ENCODE results near the gene UNC5C.

DNA sequence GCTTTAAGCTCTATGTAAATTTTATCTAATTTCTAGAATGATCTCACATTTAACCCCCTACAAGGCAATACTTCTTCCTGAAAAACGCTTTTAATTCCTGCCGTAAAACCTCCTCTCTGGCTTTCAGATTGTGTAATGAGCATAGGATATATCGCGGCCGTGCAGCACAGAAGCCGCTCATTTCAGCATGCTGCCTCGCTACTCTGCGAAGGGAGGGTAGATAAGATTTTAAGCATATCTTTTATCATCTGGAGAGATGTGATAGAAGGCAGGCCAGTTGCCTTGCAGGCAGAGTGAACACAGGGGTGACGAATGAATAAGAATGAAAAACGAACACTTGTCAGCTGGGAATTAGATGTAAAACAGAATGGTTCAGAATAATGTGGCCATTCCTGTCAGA lies 265.5 kb downstream of the UNC5C start:
- TF ChIP-seq, protein P1, sequence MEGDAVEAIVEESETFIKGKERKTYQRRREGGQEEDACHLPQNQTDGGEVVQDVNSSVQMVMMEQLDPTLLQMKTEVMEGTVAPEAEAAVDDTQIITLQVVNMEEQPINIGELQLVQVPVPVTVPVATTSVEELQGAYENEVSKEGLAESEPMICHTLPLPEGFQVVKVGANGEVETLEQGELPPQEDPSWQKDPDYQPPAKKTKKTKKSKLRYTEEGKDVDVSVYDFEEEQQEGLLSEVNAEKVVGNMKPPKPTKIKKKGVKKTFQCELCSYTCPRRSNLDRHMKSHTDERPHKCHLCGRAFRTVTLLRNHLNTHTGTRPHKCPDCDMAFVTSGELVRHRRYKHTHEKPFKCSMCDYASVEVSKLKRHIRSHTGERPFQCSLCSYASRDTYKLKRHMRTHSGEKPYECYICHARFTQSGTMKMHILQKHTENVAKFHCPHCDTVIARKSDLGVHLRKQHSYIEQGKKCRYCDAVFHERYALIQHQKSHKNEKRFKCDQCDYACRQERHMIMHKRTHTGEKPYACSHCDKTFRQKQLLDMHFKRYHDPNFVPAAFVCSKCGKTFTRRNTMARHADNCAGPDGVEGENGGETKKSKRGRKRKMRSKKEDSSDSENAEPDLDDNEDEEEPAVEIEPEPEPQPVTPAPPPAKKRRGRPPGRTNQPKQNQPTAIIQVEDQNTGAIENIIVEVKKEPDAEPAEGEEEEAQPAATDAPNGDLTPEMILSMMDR (IDR thresholded peaks at IDR 0.05), result no peak
- no peak for TF ChIP-seq POLR2A (IDR thresholded peaks at IDR 0.05)
